ENCODE data around the gene GDPD4. TPM values are rescaled to one million over a fixed set of nuclear protein-coding genes. Genes with fewer than 3 reads are reported as not detected.
A peak's percentile ranks its signal among the peaks of the same experiment; 100 is the strongest.

The GDPD4 gene
- total and polyA plus RNA-seq, 4 donors = 0.08 to 1.1 TPM; not detected in 2

- Histone ChIP-seq H3K27ac (ENCODE audit: low read depth in 1 of 2, low read length in 2 of 2) (no peak overlapping the region), H3K9me3 (ENCODE audit: control insufficient read depth in 4 of 4, low read length in 3 of 4) (no peaks in the 10 kb centered on the region), H3K4me1 (ENCODE audit: control insufficient read depth in 4 of 4, insufficient read depth in 4 of 4, low read length in 3 of 4) (peaks cover 0 to 3% (median 0%) of the 10 kb centered on the region in 4 donors), H3K27me3 (ENCODE audit: control insufficient read depth in 4 of 4, insufficient read depth in 4 of 4, low read length in 3 of 4) (no peaks in the 10 kb centered on the region), H3K9ac (ENCODE audit: low read depth in 1 of 2, low read length in 2 of 2) (no peak overlapping the region), H3K36me3 (ENCODE audit: control insufficient read depth in 4 of 4, insufficient read depth in 3 of 4, low read depth in 1 of 4, low read length in 3 of 4) (peaks cover 0 to 28% (median 14%) of the 10 kb centered on the region in 4 donors), H3K4me3 (ENCODE audit: low read depth in 1 of 3, low read length in 3 of 3) (no peak overlapping the region)
- TF ChIP-seq, protein P1, sequence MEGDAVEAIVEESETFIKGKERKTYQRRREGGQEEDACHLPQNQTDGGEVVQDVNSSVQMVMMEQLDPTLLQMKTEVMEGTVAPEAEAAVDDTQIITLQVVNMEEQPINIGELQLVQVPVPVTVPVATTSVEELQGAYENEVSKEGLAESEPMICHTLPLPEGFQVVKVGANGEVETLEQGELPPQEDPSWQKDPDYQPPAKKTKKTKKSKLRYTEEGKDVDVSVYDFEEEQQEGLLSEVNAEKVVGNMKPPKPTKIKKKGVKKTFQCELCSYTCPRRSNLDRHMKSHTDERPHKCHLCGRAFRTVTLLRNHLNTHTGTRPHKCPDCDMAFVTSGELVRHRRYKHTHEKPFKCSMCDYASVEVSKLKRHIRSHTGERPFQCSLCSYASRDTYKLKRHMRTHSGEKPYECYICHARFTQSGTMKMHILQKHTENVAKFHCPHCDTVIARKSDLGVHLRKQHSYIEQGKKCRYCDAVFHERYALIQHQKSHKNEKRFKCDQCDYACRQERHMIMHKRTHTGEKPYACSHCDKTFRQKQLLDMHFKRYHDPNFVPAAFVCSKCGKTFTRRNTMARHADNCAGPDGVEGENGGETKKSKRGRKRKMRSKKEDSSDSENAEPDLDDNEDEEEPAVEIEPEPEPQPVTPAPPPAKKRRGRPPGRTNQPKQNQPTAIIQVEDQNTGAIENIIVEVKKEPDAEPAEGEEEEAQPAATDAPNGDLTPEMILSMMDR (IDR thresholded peaks at IDR 0.05; ENCODE audit: low read depth, low read length, missing input control) = no peak
- TF ChIP-seq ZBTB33 (IDR thresholded peaks at IDR 0.05) (no peak), FOXA2 (IDR thresholded peaks at IDR 0.05) (no peak), YY1 (IDR thresholded peaks at IDR 0.05) (no peak), HNF4A (conservative IDR thresholded peaks at IDR 0.05) (no peak)
- TF ChIP-seq, protein P2, sequence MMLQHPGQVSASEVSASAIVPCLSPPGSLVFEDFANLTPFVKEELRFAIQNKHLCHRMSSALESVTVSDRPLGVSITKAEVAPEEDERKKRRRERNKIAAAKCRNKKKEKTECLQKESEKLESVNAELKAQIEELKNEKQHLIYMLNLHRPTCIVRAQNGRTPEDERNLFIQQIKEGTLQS (IDR thresholded peaks at IDR 0.05) = no peak
- DNase-seq (ENCODE audit: low spot score) = no peak
Observed at GRCh38 chr11:77193167-77193566, 108.3 kb downstream of the GDPD4 start.

GRCh38 chr11:77191823-77192495 is 109.5 kb downstream of the GDPD4 start:
- WGBS = 68% methylated on average over 27 of the region's 27 CpGs
- Histone ChIP-seq H3K27ac (ENCODE audit: low read depth in 1 of 2, low read length in 2 of 2) (no peak overlapping the region), H3K9me3 (ENCODE audit: control insufficient read depth in 4 of 4, low read length in 3 of 4) (no peaks in the 10 kb centered on the region), H3K9ac (ENCODE audit: low read depth in 1 of 2, low read length in 2 of 2) (no peak overlapping the region), H3K27me3 (ENCODE audit: control insufficient read depth in 4 of 4, insufficient read depth in 4 of 4, low read length in 3 of 4) (no peaks in the 10 kb centered on the region), H3K36me3 (ENCODE audit: control insufficient read depth in 4 of 4, insufficient read depth in 3 of 4, low read depth in 1 of 4, low read length in 3 of 4) (peaks cover 0 to 26% (median 11%) of the 10 kb centered on the region in 4 donors), H3K4me3 (ENCODE audit: low read depth in 1 of 3, low read length in 3 of 3) (no peak overlapping the region), H3K4me1 (ENCODE audit: control insufficient read depth in 4 of 4, insufficient read depth in 4 of 4, low read length in 3 of 4) (peaks cover 0 to 3% (median 2%) of the 10 kb centered on the region in 4 donors)
- TF ChIP-seq FOXA1 (IDR thresholded peaks at IDR 0.05) (no peak), ZBTB33 (IDR thresholded peaks at IDR 0.05) (no peak), HNF4G (IDR thresholded peaks at IDR 0.05) (no peak), EGR1 (IDR thresholded peaks at IDR 0.05; ENCODE audit: low read depth in 2 of 2) (no peak), TAF1 (conservative IDR thresholded peaks at IDR 0.05) (no peak), RAD21 (IDR thresholded peaks at IDR 0.05) (peak; percentile 57 to 80), NR2F2 (IDR thresholded peaks at IDR 0.05) (no peak), RXRA (IDR thresholded peaks at IDR 0.05) (no peak), FOXA2 (IDR thresholded peaks at IDR 0.05) (no peak), HNF4A (conservative IDR thresholded peaks at IDR 0.05) (no peak)
- TF ChIP-seq, protein P1 (IDR thresholded peaks at IDR 0.05; ENCODE audit: low read depth, low read length, missing input control) = peak; percentile 28
- TF ChIP-seq, protein P2 (IDR thresholded peaks at IDR 0.05) = no peak
- TF ChIP-seq, protein P3, sequence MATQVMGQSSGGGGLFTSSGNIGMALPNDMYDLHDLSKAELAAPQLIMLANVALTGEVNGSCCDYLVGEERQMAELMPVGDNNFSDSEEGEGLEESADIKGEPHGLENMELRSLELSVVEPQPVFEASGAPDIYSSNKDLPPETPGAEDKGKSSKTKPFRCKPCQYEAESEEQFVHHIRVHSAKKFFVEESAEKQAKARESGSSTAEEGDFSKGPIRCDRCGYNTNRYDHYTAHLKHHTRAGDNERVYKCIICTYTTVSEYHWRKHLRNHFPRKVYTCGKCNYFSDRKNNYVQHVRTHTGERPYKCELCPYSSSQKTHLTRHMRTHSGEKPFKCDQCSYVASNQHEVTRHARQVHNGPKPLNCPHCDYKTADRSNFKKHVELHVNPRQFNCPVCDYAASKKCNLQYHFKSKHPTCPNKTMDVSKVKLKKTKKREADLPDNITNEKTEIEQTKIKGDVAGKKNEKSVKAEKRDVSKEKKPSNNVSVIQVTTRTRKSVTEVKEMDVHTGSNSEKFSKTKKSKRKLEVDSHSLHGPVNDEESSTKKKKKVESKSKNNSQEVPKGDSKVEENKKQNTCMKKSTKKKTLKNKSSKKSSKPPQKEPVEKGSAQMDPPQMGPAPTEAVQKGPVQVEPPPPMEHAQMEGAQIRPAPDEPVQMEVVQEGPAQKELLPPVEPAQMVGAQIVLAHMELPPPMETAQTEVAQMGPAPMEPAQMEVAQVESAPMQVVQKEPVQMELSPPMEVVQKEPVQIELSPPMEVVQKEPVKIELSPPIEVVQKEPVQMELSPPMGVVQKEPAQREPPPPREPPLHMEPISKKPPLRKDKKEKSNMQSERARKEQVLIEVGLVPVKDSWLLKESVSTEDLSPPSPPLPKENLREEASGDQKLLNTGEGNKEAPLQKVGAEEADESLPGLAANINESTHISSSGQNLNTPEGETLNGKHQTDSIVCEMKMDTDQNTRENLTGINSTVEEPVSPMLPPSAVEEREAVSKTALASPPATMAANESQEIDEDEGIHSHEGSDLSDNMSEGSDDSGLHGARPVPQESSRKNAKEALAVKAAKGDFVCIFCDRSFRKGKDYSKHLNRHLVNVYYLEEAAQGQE (IDR thresholded peaks at IDR 0.05) = no peak
- DNase-seq (ENCODE audit: low spot score) = peak; percentile 48

Measured in liver (tissue), 9 donors.